GM12878 (cell line): ENCODE data around the gene TAPBP. TPM values are rescaled to one million over a fixed set of nuclear protein-coding genes. Genes with fewer than 3 reads are reported as not detected.

Experiments
- ATAC-seq: fragments of 200-7000 bp; cut with Tn5 transposase; 3 replicates; pipeline ENCODE4 v1.9.1; 2020; ENCODE audit warnings: mild to moderate bottlenecking, moderate library complexity
- BruUV-seq: library from RNA; stranded (reverse); fragments of 400-500 nt; replicated peaks from 2 replicates; lab custom pipeline; 2021; lab: Mats Ljungman, UMichigan
- CTCF ChIA-PET: fragments of 300-600 bp; sonication (Branson Sonifier 250); formaldehyde crosslinking; extraction: SDS; loops from one replicate; lab custom pipeline; 2021; ENCODE audit warnings: inconsistent platforms; lab: Yijun Ruan, JAX
- POLR2A ChIA-PET: fragments of 350-600 bp; formaldehyde crosslinking; extraction: SDS; loops from one replicate; lab custom pipeline; 2021; ENCODE audit warnings: inconsistent platforms; lab: Charles Lee
- RAD21 ChIA-PET: fragments of 300-600 bp; sonication (Branson Sonifier 250); formaldehyde crosslinking; loops from one replicate; lab custom pipeline; 2023; ENCODE audit warnings: antibody characterized with exemption; ENCODE audit not compliant: unreplicated experiment; lab: Charles Lee
- SMC1A ChIA-PET: fragments of 300-600 bp; sonication (Branson Sonifier 250); formaldehyde crosslinking; loops from one replicate; lab custom pipeline; 2023; ENCODE audit not compliant: unreplicated experiment, uncharacterized antibody; lab: Charles Lee
- DNase-seq: peaks from one replicate; pipeline ENCODE4 v3.0.0-alpha.2; 2011; ENCODE audit warnings: low read depth, low spot score
- FAIRE-seq: peaks from 3 replicates; lab custom pipeline; 2011; peaks lifted over from hg19 to GRCh38; lab: Jason Lieb, UNC
- H2AFZ ChIP-seq: 2 replicates; pipeline ENCODE4 v1.6.0; 2011; ENCODE audit warnings: low read depth, low read length, control low read depth; ENCODE audit not compliant: control insufficient read depth
- H3K27ac ChIP-seq: 2 replicates; pipeline ENCODE4 v1.5.1; 2011; ENCODE audit warnings: control low read depth; ENCODE audit not compliant: control insufficient read depth, insufficient read depth
- H3K27me3 ChIP-seq, 2 experiments: replicated peaks in 1 of 2; 2 replicates each; pipeline versions ENCODE4 v1.6.0 to v1.6.1; 2011; ENCODE audit warnings: low read length in 1 of 2; ENCODE audit not compliant: control insufficient read depth in 2 of 2, insufficient read depth in 2 of 2
- H3K36me3 ChIP-seq, 2 experiments: 2 replicates each; pipeline ENCODE4 v1.5.1; 2011; ENCODE audit warnings: low read length in 1 of 2; ENCODE audit not compliant: control insufficient read depth in 2 of 2, insufficient read depth in 2 of 2
- H3K4me1 ChIP-seq: 2 replicates; pipeline ENCODE4 v1.6.1; 2011; ENCODE audit warnings: mild to moderate bottlenecking, low read length, moderate library complexity, mixed read lengths; ENCODE audit not compliant: control insufficient read depth, insufficient read depth
- H3K4me2 ChIP-seq: 2 replicates; pipeline ENCODE4 v1.6.0; 2011; ENCODE audit warnings: control low read depth; ENCODE audit not compliant: control insufficient read depth, insufficient read depth
- H3K4me3 ChIP-seq: fragments of 200-600 bp; sonication (generic); 2 replicates; pipeline ENCODE4 v1.5.1; 2016
- H3K79me2 ChIP-seq: 2 replicates; pipeline ENCODE4 v1.6.0; 2011; ENCODE audit warnings: low read length; ENCODE audit not compliant: control insufficient read depth, insufficient read depth
- H3K9ac ChIP-seq: 2 replicates; pipeline ENCODE4 v1.8.0; 2011; ENCODE audit warnings: low read length, control low read depth, mixed read lengths; ENCODE audit not compliant: control insufficient read depth, insufficient read depth
- H3K9me3 ChIP-seq: replicated peaks from 3 replicates; pipeline ENCODE4 v1.5.1; 2011; ENCODE audit warnings: mild to moderate bottlenecking, low read length; ENCODE audit not compliant: control insufficient read depth, insufficient read depth
- H4K20me1 ChIP-seq: 2 replicates; pipeline ENCODE4 v1.6.0; 2011; ENCODE audit not compliant: control insufficient read depth, insufficient read depth
- CHD1 ChIP-seq: IDR thresholded peaks from 2 replicates; pipeline ENCODE4 v1.6.1; 2012; ENCODE audit warnings: low read depth, low read length, improper control_type of control experiment
- MYC ChIP-seq: IDR thresholded peaks from 2 replicates; pipeline ENCODE4 v1.6.1; 2011; ENCODE audit warnings: mild to moderate bottlenecking, low read length, moderate library complexity, inconsistent platforms; ENCODE audit not compliant: insufficient read depth, insufficient replicate concordance, insufficient read length, severe bottlenecking
- NBN ChIP-seq: fragments of 450-650 bp; IDR thresholded peaks from 2 replicates; pipeline ENCODE4 v1.6.1; 2016
- RAD21 ChIP-seq: IDR thresholded peaks from 2 replicates; pipeline ENCODE4 v1.6.1; 2011; ENCODE audit warnings: mild to moderate bottlenecking, low read depth, low read length, moderate library complexity; ENCODE audit not compliant: insufficient read depth
- RELA ChIP-seq: fragments of 450-650 bp; IDR thresholded peaks from 2 replicates; pipeline ENCODE4 v1.8.0; 2014; ENCODE audit warnings: borderline replicate concordance; ENCODE audit not compliant: partially characterized antibody
- WGBS: methylation state at CpG from one replicate; pipeline ENCODE4 v1.1.6; 2016; ENCODE audit warnings: low lambda C conversion rate; ENCODE audit not compliant: insufficient replicate concordance, insufficient coverage; ENCODE audit errors: missing lambda C conversion rate; 5-methylcytosine and 5-hydroxymethylcytosine counted together
- in situ Hi-C: fragments of 300-500 bp; cut with MboI; formaldehyde crosslinking; loops from 9 replicates; pipeline ENCODE4 v1.14.3; 2018; ENCODE audit warnings: mixed read lengths
- intact Hi-C: fragments of 100-400 bp; cut with micrococcal nuclease; formaldehyde crosslinking; loops from one replicate; pipeline ENCODE4 v1.14.2; 2022; ENCODE audit not compliant: unreplicated experiment
- polyA plus RNA-seq, 11 experiments: library from polyadenylated mRNA; depleted of rRNA in 4 of 11; unstranded in 6 of 11; stranded (reverse) in 5 of 11; fragments of >200 nt; fragmentation: Nextera tagmentation in 4 of 11; fragmentation: Illumina TruSeq in 1 of 11; extraction: Ambion mirVana in 4 of 11; extraction: Trizol in 1 of 11; gene quantifications; 1 replicate in 1 of 11; 2 replicates in 10 of 11; pipeline versions ENCODE4 v1.2.1 to v1.2.3, GENCODE V29; 2011 to 2016; ENCODE audit warnings: inconsistent platforms in 2 of 11, missing spikeins in 2 of 11, low read depth in 1 of 11
- total RNA-seq, 4 experiments: library from RNA; depleted of rRNA in 3 of 4; stranded (reverse); fragments of >200 nt in 3 of 4; fragmentation: Illumina TruSeq in 1 of 4; extraction: Trizol in 1 of 4; gene quantifications; 2 replicates each; pipeline versions ENCODE4 v1.2.1 to v1.2.3, GENCODE V29; 2013 to 2021

The TAPBP gene
- total and polyA plus RNA-seq, 10 of the 15 experiments (the other 5 are each of a cell fraction or from before 2014, with no cell fraction given) = 14.6 to 210 (median 78.1) TPM

GRCh38 chr6:33321227-33321626 lies 7.3 kb upstream of the TAPBP start:
- DNase-seq = no peak
- Histone ChIP-seq H3K4me3 (peak overlapping the region; percentile 91), H3K4me1 (peaks cover 22% of the 10 kb centered on the region), H3K9ac (peak overlapping the region; percentile 81), H3K79me2 (peaks cover 33% of the 10 kb centered on the region)
- no TSS peak for BruUV-seq
- intact Hi-C loops = no loop called here
- SMC1A ChIA-PET = no interaction called here
- TF ChIP-seq MYC (no peak), NBN (no peak), RELA (no peak), RAD21 (no peak), CHD1 (no peak)
- TF ChIP-seq, all 136 proteins: peak for 0
- Histone ChIP-seq H3K27me3 (no peaks in the 10 kb centered on the region), H2AFZ (no peak overlapping the region), H3K36me3 (peaks cover 12 to 16% of the 10 kb centered on the region in 2 experiments; a peak in 3 of 4 replicates), H4K20me1 (0 out of 2 replicates have a peak, but pooled peaks cover 3% of the 10 kb centered on the region), H3K27ac (peak overlapping the region; percentile 83; the same call in 1 of the 2 replicates), H3K9me3 (no peaks in the 10 kb centered on the region), H3K4me2 (peak overlapping the region; percentile 94)
- WGBS = 54% methylated on average over 9 of the region's 9 CpGs
- FAIRE-seq (no peak), ATAC-seq (no peak)
- RAD21 ChIA-PET = interaction anchor here (0.8 kb wide), 1 partner anchor 9 kb away, joined by 3 read pairs; no protein-coding TSS in a partner anchor
- CTCF ChIA-PET = no interaction called here
- POLR2A ChIA-PET = interaction anchor here (0.5 to 1.4 kb wide), 4 partner anchors 8 to 33 kb away, joined by 3 to 4 read pairs (median 4); partner anchors contain the start of gene TAPBP
- in situ Hi-C loops = no loop called here
